ENCODE measurements around the gene IGF1R.

Gene IGF1R

DNA sequence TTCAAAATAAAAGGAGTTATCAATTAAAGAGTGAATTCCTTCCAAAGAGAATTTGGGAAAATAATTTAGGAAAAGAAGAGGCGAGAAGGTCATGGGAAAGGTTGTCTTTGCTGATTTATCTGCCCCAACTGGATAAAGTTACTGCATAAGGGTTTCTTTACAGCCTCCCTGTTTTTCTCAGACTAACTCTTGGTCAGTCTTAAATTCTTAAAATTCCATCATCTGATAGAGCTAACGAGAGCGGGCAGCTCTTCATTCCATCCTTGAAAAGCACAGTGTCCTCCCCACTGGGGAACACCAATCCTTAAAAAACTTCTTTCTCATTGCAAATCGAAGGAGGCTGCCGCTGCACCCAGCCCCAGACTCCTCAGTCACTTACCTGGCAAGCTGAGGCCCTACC lies 252.0 kb downstream of the IGF1R start:
- in situ Hi-C loops (cut with HindIII; ENCODE audit: low sequenced_read_pairs), result no loop called here

DNA sequence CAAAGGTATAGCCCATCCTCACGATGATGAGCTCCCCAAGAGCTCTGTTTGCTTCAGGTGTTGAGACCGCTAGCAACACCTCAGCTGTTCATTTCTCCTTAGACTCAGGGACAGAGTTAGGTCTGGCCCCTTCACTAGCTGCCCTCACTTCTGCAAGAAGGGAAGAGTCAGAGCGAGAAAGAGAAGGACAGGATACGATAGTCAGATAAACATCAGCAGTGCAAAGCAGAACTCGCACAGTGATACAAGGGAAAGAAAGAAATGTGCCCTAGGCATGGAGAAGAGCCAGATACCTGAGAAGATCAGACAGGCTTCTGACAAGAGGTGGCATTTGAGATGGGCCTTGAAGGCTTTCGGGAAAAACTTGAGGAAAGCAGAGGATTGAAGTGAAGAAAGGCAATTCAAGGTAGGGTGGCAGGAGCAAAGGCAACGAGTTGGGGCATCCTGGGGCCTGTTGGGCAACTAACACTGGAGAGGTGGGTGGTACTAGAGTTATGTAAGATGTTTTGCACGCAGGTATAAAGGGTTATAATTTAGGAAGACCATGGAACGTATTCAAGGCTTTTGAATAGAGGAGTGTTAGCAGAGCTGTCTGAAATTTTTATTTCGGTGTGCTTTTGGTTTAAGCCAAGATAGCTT lies 253.2 kb downstream of the IGF1R start:
- in situ Hi-C loops (cut with HindIII; ENCODE audit: low sequenced_read_pairs), result no loop called here

- in situ Hi-C loops (cut with HindIII; ENCODE audit: low sequenced_read_pairs), result no loop called here
Measured at GRCh38 chr15:98902931-98903330, 254.6 kb downstream of the IGF1R start.

- in situ Hi-C loops (cut with HindIII; ENCODE audit: low sequenced_read_pairs), result no loop called here
Measured at GRCh38 chr15:98903377-98904018, 255.2 kb downstream of the IGF1R start.

DNA sequence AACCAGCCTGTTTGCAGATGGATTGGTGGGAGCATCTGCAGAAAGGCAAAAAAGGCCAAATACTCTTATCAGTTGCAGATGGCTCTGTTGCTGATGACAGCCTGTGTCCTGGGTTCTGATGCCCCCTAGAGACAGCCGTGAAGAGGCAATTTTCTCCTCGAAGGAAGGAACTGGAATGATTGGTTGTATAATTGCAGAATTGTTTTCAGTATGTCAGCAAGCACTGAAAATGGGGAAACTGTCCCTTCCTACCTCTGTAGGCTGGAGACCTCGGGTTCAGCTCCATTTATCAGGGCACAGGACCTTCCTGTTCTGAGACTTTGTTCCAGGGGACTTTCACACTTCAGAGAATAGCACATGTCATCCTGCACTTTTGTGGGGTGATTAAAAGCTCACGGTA lies 256.2 kb downstream of the IGF1R start:
- in situ Hi-C loops (cut with HindIII; ENCODE audit: low sequenced_read_pairs), result no loop called here

GRCh38 chr15:98905963-98906711 lies 257.8 kb downstream of the IGF1R start:
- in situ Hi-C loops (cut with HindIII; ENCODE audit: low sequenced_read_pairs), result no loop called here

GRCh38 chr15:98906712-98907083 lies 258.4 kb downstream of the IGF1R start:
- in situ Hi-C loops (cut with HindIII; ENCODE audit: low sequenced_read_pairs), result no loop called here

GRCh38 chr15:98907927-98908471 lies 259.7 kb downstream of the IGF1R start:
- in situ Hi-C loops (cut with HindIII; ENCODE audit: low sequenced_read_pairs), result no loop called here

DNA sequence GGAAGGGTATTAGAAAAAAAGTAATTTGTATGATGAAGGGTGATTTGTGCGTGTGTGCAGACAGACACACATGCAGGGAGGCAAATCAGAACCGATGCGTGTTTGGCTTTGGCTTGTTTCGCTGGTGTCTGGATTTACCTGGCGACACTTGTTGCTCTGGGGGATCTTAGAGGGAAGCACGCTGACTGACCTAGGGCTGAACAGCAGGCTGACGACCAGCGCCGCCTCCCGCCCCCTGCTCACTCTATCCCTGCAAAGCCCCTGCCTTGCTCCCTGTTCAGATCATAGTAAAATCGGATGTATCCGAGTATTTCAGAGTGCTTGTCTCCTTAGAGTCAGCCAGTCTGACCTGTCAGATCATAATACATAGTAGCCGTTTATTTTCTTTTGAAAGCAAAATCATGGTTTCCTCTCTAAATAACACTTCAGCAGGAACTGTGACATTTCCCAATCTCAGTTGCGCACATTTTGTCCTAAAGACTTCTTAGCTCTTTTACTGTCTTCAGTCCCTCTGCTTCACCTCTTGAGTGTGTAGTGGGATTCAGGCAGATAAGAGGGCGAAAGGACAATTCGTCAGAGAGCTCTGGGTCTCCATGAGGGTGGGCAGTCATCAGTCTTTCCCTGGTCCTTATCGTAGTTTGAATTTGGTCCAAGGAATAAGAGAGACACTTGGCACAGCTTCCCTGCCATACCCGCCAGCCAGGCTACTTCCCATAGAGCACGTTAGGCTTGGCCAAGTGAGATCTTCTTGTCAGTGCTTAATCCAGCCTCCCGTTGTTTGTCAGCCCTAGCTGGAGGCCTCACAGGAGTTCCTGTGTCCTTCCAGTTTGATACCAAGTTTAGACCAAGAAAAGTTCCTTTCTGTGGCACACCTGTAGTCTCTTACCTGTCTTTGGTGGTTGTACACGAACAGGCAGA lies 261.9 kb downstream of the IGF1R start:
- in situ Hi-C loops (cut with HindIII; ENCODE audit: low sequenced_read_pairs), result no loop called here

- in situ Hi-C loops (cut with HindIII; ENCODE audit: low sequenced_read_pairs), result no loop called here
Measured at GRCh38 chr15:98914626-98915025, 266.3 kb downstream of the IGF1R start.

DNA sequence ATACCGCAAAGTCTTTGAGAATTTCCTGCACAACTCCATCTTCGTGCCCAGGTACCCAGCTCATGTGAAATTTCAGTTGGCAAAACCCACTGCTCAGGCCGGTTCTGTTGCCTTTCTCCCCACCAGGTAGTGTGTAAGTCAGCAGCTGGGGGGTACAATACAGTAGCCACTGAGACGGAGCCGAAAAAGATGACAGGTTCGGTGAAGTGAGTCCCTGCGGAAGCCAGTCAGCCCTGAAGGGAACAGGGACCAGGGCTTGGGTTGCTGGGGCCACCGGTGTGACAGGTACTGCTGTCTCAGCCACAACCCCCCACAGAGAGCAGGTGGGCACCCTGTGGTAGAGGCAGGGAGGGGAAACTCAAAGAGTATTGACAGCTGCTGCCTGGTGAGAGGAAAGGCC lies 268.5 kb downstream of the IGF1R start:
- in situ Hi-C loops (cut with HindIII; ENCODE audit: low sequenced_read_pairs), result no loop called here

- in situ Hi-C loops (cut with HindIII; ENCODE audit: low sequenced_read_pairs), result no loop called here
Measured at GRCh38 chr15:98917417-98917816, 269.1 kb downstream of the IGF1R start.

- in situ Hi-C loops (cut with HindIII; ENCODE audit: low sequenced_read_pairs), result loop anchor here (5.0 kb wide), 1 partner anchor 37 kb away; no protein-coding TSS in a partner anchor
Measured at GRCh38 chr15:98920091-98920880, 271.9 kb downstream of the IGF1R start.

- in situ Hi-C loops (cut with HindIII; ENCODE audit: low sequenced_read_pairs), result loop anchor here (5.0 kb wide), 1 partner anchor 34 kb away; no protein-coding TSS in a partner anchor
Measured at GRCh38 chr15:98923171-98923570, 274.8 kb downstream of the IGF1R start.

GRCh38 chr15:98923579-98923978 lies 275.2 kb downstream of the IGF1R start:
- in situ Hi-C loops (cut with HindIII; ENCODE audit: low sequenced_read_pairs), result loop anchor here (5.0 kb wide), 1 partner anchor 34 kb away; no protein-coding TSS in a partner anchor

DNA sequence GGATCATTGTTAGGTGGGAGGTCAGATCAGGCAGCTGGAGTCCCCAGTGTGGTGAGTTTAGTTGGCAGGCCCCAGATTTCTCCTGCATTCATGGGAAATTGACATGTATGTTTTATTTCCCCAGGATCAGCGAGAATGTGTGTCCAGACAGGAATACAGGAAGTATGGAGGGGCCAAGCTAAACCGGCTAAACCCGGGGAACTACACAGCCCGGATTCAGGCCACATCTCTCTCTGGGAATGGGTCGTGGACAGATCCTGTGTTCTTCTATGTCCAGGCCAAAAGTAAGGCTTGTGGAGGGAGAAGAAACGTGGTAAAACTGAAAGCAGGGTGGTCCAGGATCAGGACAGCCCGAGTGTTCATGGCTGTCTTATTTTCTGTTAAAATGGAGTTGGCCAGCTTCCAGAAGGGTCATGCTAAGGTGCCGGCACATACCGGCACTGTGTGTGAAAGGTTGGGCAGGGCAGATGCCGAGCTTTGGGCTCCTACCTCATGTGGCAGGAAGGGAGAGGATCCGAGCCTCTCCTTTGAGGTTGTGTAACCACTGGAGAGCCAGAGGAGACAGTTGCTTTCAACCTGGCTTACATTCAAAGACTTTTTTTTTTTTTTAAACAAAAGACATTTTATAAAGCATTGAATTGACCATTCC lies 276.2 kb downstream of the IGF1R start:
- in situ Hi-C loops (cut with HindIII; ENCODE audit: low sequenced_read_pairs), result loop anchor here (5.0 kb wide), 1 partner anchor 33 kb away; no protein-coding TSS in a partner anchor

- in situ Hi-C loops (cut with HindIII; ENCODE audit: low sequenced_read_pairs), result no loop called here
Measured at GRCh38 chr15:98926236-98926635, 277.9 kb downstream of the IGF1R start.

- in situ Hi-C loops (cut with HindIII; ENCODE audit: low sequenced_read_pairs), result no loop called here
Measured at GRCh38 chr15:98927022-98927421, 278.7 kb downstream of the IGF1R start.

DNA sequence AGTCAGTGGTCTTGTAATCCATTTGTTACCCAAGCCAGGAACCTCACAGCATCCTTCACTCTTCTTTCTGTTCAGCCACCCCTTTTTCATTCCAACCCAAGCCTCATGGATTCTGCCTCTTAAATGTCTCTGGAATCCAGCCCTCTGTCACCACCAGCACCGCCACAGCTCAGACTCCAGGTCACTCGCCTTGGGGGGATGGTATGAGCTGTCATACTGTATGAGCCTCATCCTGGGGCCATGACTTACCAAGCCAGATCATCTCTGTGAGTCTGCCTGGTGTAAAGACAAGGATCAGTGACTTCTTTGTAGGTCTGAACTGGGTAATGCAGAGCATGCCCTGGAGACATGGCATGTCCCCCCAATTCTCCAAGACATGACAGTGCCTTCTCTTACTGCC lies 279.7 kb downstream of the IGF1R start:
- in situ Hi-C loops (cut with HindIII; ENCODE audit: low sequenced_read_pairs), result no loop called here
